Activated T-helper 1 cell treated with anti-CD3 and anti-CD28 coated beads, Interleukin-12 subunit alpha, Interleukin-12 subunit beta, Interleukin-2, Interleukin-4 antibody, amounts not matched to agents 30 ng/mL and 10 ng/mL and 1 ng/mL, durations not matched to agents 14 hours and 24 hours and 36 hours (primary cell): ENCODE data around the gene MAT2A. TPM values are rescaled to one million over a fixed set of nuclear protein-coding genes. Genes with fewer than 3 reads are reported as not detected.

Source experiments
- DNase-seq: peaks from one replicate; pipeline ENCODE4 v3.0.0; 2021; ENCODE audit warnings: low spot score
- H3K27ac Mint-ChIP-seq: one replicate; pipeline ENCODE4 v1.8.0; 2021; ENCODE audit warnings: mild to moderate bottlenecking, mixed read lengths
- H3K27me3 Mint-ChIP-seq: one replicate; pipeline ENCODE4 v1.8.0; 2022; ENCODE audit warnings: mild to moderate bottlenecking, moderate library complexity, mixed read lengths; ENCODE audit not compliant: insufficient read depth
- H3K36me3 Mint-ChIP-seq: one replicate; pipeline ENCODE4 v1.8.0; 2021; ENCODE audit warnings: low read depth, mixed read lengths
- H3K4me1 Mint-ChIP-seq: one replicate; pipeline ENCODE4 v1.8.0; 2021; ENCODE audit warnings: low read depth, mixed read lengths
- H3K4me3 Mint-ChIP-seq: one replicate; pipeline ENCODE4 v1.8.0; 2021; ENCODE audit warnings: mild to moderate bottlenecking, moderate library complexity, mixed read lengths
- H3K9me3 Mint-ChIP-seq: one replicate; pipeline ENCODE4 v1.8.0; 2021; ENCODE audit warnings: mixed read lengths
- intact Hi-C: fragments of 100-400 bp; cut with micrococcal nuclease; formaldehyde crosslinking; loops from one replicate; pipeline ENCODE4 v1.15.1; 2024
- total RNA-seq: library from RNA; stranded (reverse); gene quantifications from 2 replicates; pipeline ENCODE4 v1.2.3, GENCODE V29; 2022

The MAT2A gene
- 461 and 480 TPM in 2 replicates for total RNA-seq

- peaks cover 56% of the 10 kb centered on the region for H3K4me1 Mint-ChIP-seq
- H3K4me3 Mint-ChIP-seq = peak within 1 kb of the TSS; percentile 99
- peak within 1 kb of the TSS; percentile 97 for H3K27ac Mint-ChIP-seq
- intact Hi-C loops = loop anchor here (1.0 to 5.0 kb wide), 10 partner anchors 14 to 569 kb away; partner anchors contain the start of genes ELMOD3, GGCX, POLR1A and PTCD3
- H3K27me3 Mint-ChIP-seq = no peaks in the 10 kb centered on the region
- peak; percentile 88 for DNase-seq
- no peaks in the 10 kb centered on the region for H3K9me3 Mint-ChIP-seq
- H3K36me3 Mint-ChIP-seq = peaks cover 45% of the 10 kb centered on the region
These were observed at the start of gene MAT2A for GRCh38 chr2:85538507-85539360. TSS of gene MAT2A (plus strand) at chr2:85539168. CDS start at chr2:85539288, 120 bp downstream.

DNA sequence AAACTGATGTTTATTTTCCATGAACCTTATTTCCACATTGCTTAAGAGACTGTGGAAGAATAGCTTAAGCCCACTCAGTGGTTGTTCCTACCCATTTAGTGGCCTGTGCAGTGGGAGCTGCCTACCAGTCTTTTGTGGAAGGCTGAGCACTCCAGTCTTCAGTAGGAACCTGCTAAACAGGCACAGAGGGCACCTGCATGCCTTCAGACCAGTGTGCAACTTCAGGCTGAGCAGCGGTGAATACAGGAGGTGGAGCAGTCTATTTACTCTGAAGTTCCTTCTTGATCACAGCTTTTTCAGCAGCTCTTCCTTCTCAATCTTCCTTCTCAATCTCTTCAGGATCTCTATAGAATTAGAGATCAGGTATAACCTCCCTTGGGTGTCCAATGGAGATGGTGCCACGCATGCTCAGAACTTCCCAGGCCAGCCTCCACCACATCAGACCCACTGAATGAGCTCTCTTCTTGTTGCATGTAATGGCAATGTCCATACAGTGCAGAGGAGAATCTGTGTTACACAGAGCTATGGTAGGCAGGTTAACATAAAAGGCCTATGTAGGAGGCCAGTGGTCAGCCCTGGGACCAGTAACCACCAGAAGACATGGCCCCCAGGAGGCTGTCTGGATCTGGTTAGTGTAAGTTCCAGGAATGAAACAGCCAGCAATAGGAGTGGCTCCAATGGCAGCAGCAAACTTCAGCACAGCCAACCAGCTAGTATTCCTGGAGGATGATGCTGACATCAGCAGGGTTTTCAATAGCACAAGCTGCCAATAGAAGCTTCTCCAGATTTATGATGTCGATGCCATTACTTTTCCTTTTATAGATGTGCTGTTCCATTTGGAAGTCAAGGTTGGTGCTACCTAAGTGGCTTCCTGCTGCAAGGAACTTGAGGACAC, 47.9 kb upstream of the MAT2A start:
- DNase-seq = no peak
- Mint-ChIP-seq H3K4me3 (no peak overlapping the region), H3K27ac (no peak overlapping the region), H3K9me3 (peaks cover 3% of the 10 kb centered on the region), H3K36me3 (no peaks in the 10 kb centered on the region), H3K4me1 (no peaks in the 10 kb centered on the region), H3K27me3 (peaks cover 5% of the 10 kb centered on the region)
- intact Hi-C loops = no loop called here

- H3K4me1 Mint-ChIP-seq = no peaks in the 10 kb centered on the region
- H3K9me3 Mint-ChIP-seq = no peaks in the 10 kb centered on the region
- intact Hi-C loops = no loop called here
These were observed 42.5 kb upstream of the MAT2A start for GRCh38 chr2:85496436-85496835.

GRCh38 chr2:85497944-85498630, 40.9 kb upstream of the MAT2A start:
- H3K9me3 Mint-ChIP-seq = no peaks in the 10 kb centered on the region
- no peak for DNase-seq
- no peaks in the 10 kb centered on the region for H3K36me3 Mint-ChIP-seq
- no peak overlapping the region for H3K4me3 Mint-ChIP-seq
- peaks cover 3% of the 10 kb centered on the region for H3K27me3 Mint-ChIP-seq
- H3K27ac Mint-ChIP-seq = no peak overlapping the region
- no peaks in the 10 kb centered on the region for H3K4me1 Mint-ChIP-seq
- intact Hi-C loops = no loop called here

More at GRCh38 chr2:85496436-85496835, 42.5 kb upstream of the MAT2A start:
- Mint-ChIP-seq H3K36me3 (no peaks in the 10 kb centered on the region), H3K27ac (no peak overlapping the region), H3K27me3 (peaks cover 3% of the 10 kb centered on the region), H3K4me3 (no peak overlapping the region)
- no peak for DNase-seq

- Mint-ChIP-seq H3K36me3 (no peaks in the 10 kb centered on the region), H3K27me3 (no peaks in the 10 kb centered on the region), H3K4me1 (no peaks in the 10 kb centered on the region), H3K4me3 (no peak overlapping the region), H3K9me3 (no peaks in the 10 kb centered on the region), H3K27ac (no peak overlapping the region)
- DNase-seq = no peak
- intact Hi-C loops = no loop called here
These were observed 37.7 kb upstream of the MAT2A start for GRCh38 chr2:85501248-85501647.

DNA sequence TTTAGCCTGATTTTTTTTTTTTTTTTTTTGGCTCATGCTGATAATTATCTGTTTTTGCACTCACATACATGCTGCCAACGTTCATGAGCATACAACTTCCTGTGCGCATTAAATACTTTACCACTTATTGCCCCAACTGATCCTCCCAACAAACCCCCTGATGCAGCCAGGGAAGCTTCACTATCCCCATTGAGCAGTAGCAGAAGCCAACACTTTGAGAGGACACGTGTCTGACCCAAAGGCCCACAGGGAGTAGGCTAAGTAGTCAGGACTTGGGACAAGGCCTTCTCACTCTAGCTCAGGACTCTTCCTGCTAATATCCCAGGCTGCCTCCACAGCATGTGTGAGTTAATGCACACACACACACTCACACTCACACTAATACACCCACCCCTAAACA, 36.2 kb upstream of the MAT2A start:
- no peak for DNase-seq
- intact Hi-C loops = no loop called here
- peaks cover 2% of the 10 kb centered on the region for H3K27me3 Mint-ChIP-seq
- no peaks in the 10 kb centered on the region for H3K9me3 Mint-ChIP-seq
- no peak overlapping the region for H3K27ac Mint-ChIP-seq
- no peaks in the 10 kb centered on the region for H3K4me1 Mint-ChIP-seq
- no peak overlapping the region for H3K4me3 Mint-ChIP-seq
- no peaks in the 10 kb centered on the region for H3K36me3 Mint-ChIP-seq

GRCh38 chr2:85503168-85503850, 35.7 kb upstream of the MAT2A start:
- intact Hi-C loops = no loop called here
- H3K27me3 Mint-ChIP-seq = peaks cover 2% of the 10 kb centered on the region
- no peaks in the 10 kb centered on the region for H3K4me1 Mint-ChIP-seq

DNA sequence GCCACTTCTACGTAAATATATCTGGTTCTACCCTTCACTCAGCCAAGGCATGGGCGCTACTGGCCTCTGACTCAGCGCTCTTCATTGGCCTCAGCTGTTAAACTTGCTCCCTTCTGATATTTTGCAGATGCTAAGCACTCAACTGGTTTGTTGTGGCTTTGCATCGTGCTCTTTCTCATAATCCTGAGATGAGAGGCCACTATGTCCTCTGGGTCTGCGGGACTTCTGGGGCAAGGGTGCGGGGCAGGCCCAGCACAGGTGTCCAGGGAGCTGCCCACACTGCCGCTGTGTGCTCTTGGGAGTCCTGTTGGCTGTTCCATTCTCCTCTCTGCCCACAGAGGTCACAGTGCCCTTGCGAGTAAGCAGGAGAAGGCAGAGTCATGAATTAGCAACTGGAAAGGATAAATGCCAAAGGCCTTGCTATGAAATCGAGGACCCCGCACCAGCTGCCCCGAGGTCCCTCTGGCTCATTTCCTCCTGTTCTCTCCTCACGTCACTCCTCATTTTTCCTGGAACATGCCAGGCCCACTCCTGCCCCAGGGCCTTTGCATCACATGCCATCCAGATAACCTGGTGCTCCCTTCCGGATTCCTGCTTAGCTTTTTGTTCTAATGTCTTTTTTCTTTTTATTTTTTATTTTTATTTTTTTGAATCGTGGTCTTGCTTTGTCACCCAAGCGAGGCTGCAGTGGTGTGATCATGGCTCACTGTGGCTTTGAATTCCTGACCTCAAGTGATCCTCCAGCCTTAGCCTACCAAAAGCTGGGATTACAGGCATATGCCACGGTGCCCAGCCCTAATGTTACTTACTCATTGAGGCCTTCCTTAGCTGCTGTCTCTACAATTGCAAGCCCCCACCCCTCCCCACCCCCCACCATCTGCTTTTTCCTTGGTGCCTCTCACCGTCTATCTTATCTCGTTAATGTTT, 34.9 kb upstream of the MAT2A start:
- H3K27me3 Mint-ChIP-seq = peaks cover 2% of the 10 kb centered on the region
- no peak overlapping the region for H3K4me3 Mint-ChIP-seq
- H3K9me3 Mint-ChIP-seq = no peaks in the 10 kb centered on the region
- no peak for DNase-seq
- no peaks in the 10 kb centered on the region for H3K4me1 Mint-ChIP-seq
- H3K27ac Mint-ChIP-seq = no peak overlapping the region
- no peaks in the 10 kb centered on the region for H3K36me3 Mint-ChIP-seq
- intact Hi-C loops = no loop called here

More at GRCh38 chr2:85503168-85503850, 35.7 kb upstream of the MAT2A start:
- DNase-seq = no peak
- no peaks in the 10 kb centered on the region for H3K9me3 Mint-ChIP-seq
- H3K36me3 Mint-ChIP-seq = no peaks in the 10 kb centered on the region
- no peak overlapping the region for H3K27ac Mint-ChIP-seq
- no peak overlapping the region for H3K4me3 Mint-ChIP-seq

GRCh38 chr2:85504778-85505261, 34.1 kb upstream of the MAT2A start:
- no peak for DNase-seq
- intact Hi-C loops = no loop called here
- no peak overlapping the region for H3K27ac Mint-ChIP-seq
- no peak overlapping the region for H3K4me3 Mint-ChIP-seq
- peaks cover 2% of the 10 kb centered on the region for H3K27me3 Mint-ChIP-seq
- no peaks in the 10 kb centered on the region for H3K36me3 Mint-ChIP-seq
- no peaks in the 10 kb centered on the region for H3K9me3 Mint-ChIP-seq
- H3K4me1 Mint-ChIP-seq = no peaks in the 10 kb centered on the region

DNA sequence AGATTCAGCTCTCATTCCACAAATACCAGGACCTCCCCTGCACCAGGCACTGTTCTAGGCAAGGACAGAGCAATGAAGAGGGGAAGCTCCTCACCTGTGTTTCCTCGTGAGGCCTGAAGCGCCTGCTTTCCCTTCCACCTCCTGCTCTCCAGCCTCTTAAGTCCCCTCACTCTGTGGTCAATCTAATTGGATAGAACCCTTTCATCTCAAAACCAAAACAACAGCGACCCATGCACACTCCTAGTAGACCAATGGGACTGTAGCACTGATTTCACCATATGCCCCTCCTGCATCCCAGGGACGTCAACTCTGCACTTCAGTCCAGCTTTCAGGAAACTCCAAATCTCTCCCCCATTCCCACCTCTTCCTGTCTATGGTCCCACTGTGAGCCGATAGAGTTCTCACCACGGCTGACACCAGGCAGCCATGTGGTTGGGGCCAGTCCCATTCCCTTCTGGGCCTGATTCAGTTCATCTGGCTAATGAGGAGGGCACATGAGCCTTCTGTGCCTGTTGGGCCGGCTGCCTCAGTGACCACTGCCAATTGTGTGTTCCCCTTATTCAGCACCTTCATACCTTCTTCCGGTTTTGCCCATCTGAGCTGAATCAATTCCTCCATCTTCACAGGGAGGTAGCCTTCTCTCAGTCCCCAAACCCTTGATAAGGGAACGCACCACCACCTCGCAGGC, 33.3 kb upstream of the MAT2A start:
- Mint-ChIP-seq H3K9me3 (no peaks in the 10 kb centered on the region), H3K27ac (no peak overlapping the region), H3K4me3 (no peak overlapping the region), H3K27me3 (peaks cover 2% of the 10 kb centered on the region), H3K4me1 (no peaks in the 10 kb centered on the region), H3K36me3 (no peaks in the 10 kb centered on the region)
- no peak for DNase-seq
- intact Hi-C loops = no loop called here

DNA sequence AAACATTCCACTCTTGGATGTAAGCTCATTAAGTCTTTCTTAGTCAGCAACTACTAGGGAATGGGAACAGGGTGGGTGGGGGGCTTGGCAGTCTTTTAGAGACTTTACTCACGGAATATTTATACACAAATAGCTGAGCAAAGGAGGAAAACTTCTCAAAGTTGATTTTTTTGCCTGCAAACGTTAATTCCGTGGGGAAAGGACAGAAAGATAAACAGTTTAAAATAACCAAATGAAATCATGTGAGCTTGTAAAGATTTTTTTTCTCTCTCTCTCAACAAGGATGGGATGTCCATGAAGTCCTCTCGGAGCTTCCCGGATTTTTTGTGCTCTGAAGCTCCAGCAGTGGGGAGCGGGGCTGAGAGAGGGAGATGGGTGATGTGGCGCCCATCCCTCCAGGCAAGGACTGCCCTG, 32.2 kb upstream of the MAT2A start:
- Mint-ChIP-seq H3K36me3 (no peaks in the 10 kb centered on the region), H3K4me1 (no peaks in the 10 kb centered on the region)

More for the DNA sequence above, 32.2 kb upstream of the MAT2A start:
- Mint-ChIP-seq H3K9me3 (no peaks in the 10 kb centered on the region), H3K4me3 (no peak overlapping the region), H3K27ac (no peak overlapping the region), H3K27me3 (peaks cover 2% of the 10 kb centered on the region)
- DNase-seq = no peak
- intact Hi-C loops = no loop called here
